Mesodermal cell (in vitro differentiated cells): ENCODE measurements around the gene FFAR3.
"Not testable (repeated sequence)": the region's sequence is repeated elsewhere in the genome, so short reads cannot be mapped to it uniquely, and the experiment has no call there.

ENCODE experiments used
- H3K27ac ChIP-seq: 2 replicates; pipeline ENCODE4 v1.7.0; 2013; ENCODE audit warnings: mild to moderate bottlenecking, low read depth, low read length, moderate library complexity; ENCODE audit not compliant: severe bottlenecking
- H3K36me3 ChIP-seq: 2 replicates; pipeline ENCODE4 v1.7.1; 2013; ENCODE audit warnings: mild to moderate bottlenecking, low read length, moderate library complexity; ENCODE audit not compliant: control insufficient read depth, insufficient read depth
- H3K4me1 ChIP-seq: one replicate; pipeline ENCODE4 v1.7.1; 2013; ENCODE audit warnings: mild to moderate bottlenecking, low read length; ENCODE audit not compliant: insufficient read depth, control insufficient read depth, poor library complexity, severe bottlenecking
- H3K4me3 ChIP-seq: 2 replicates; pipeline ENCODE4 v1.7.0; 2013; ENCODE audit warnings: low read length, control low read depth, mild to moderate bottlenecking; ENCODE audit not compliant: insufficient read depth, poor library complexity, severe bottlenecking; ENCODE audit errors: extremely low read depth
- H3K9me3 ChIP-seq: 2 replicates; pipeline ENCODE4 v1.7.1; 2013; ENCODE audit warnings: mild to moderate bottlenecking, low read length, moderate library complexity; ENCODE audit not compliant: control insufficient read depth
- WGBS, 2 experiments: methylation state at CpG; one replicate each; pipeline ENCODE4 v1.1.5; 2013; ENCODE audit warnings: missing lambda C conversion rate in 2 of 2; ENCODE audit not compliant: insufficient coverage in 2 of 2; 5-methylcytosine and 5-hydroxymethylcytosine counted together

Gene FFAR3

DNA sequence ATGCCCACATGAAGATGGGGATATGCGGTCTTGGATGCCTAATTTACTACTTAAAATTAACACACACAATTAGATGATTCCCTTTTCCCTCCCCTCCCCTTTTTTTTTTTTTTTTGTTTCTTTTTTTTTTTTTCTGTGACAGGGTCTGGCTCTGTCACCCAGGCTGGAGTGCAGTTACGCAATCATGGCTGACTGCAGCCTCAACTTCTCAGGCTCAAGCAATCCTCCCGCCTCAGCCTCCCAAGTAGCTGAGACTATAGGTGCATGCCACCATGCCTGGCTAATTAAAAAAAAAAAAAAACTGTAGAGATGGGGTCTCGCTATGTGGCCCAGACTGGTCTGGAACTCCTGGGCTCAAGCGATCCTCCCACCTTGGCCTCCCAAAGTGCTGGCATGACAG is 21.3 kb downstream of the FFAR3 start:
- 83 to 91% methylated on average over 3 to 4 of the region's 5 CpGs for WGBS, 2 experiments
- H3K9me3 ChIP-seq, result peaks cover 12% of the 10 kb centered on the region
- H3K4me3 ChIP-seq, H3K27ac ChIP-seq, H3K36me3 ChIP-seq, H3K4me1 ChIP-seq: not testable (repeated sequence)

DNA sequence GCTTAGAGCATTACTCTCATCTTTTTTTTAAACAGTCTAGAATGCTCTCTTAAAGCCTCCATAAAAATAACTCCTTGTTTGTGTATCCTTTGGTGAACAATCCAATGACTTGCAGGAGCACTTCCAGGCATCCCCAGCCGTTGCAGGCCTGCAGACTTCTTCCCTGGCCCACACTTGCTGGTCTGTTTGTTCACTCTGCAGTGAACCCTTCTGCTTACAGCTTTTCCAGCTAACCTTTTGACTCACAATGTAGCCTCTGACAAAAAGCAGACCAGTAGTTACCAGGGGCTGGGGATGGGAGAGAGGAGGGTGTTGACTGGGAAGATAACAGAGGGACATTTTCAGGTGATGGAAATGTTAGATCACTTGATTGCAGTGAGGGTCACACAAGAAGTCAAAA is 21.7 kb downstream of the FFAR3 start:
- Histone ChIP-seq H3K27ac (no peak overlapping the region), H3K9me3 (peaks cover 16% of the 10 kb centered on the region), H3K36me3 (no peaks in the 10 kb centered on the region), H3K4me3 (no peak overlapping the region), H3K4me1 (no peaks in the 10 kb centered on the region)
- WGBS, 2 experiments, result 55 to 78% methylated on average over 1 of the region's 1 CpG

DNA sequence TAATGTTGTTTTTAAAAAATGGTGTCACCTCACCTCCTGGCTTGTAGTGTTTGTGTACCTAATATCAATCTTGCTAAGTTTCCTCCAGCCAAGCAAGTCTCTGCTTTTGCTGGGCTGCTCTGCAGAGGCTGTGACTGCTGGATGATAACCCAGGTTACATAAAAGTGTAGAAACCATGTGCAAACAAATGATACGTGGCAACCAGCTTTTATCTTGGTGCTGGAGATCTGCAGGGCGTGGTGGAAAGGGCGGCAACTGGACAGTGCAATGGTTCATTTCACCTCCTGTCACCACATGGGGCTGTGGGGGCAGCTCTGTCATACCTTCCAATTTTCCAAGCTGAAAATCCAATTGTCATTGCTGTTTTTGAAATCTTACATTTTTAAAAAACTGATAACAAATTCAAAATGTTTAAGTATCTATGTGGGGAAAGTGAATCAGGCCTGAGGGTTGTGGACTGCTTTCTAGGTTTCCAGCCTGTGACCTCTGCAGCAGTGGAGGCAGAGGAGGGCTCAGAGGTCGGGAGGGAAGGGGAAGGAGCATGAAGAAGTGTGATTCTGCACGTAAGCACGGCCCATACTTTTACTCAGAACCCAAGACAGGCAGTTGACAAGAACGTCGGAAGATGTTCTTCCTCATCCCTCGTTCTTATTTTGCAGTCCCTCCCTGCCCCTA is 22.3 kb downstream of the FFAR3 start:
- no peak overlapping the region for H3K27ac ChIP-seq
- H3K9me3 ChIP-seq, result peaks cover 20% of the 10 kb centered on the region
- no peaks in the 10 kb centered on the region for H3K36me3 ChIP-seq
- H3K4me1 ChIP-seq, result no peaks in the 10 kb centered on the region
- H3K4me3 ChIP-seq, result no peak overlapping the region
- 80 to 81% methylated on average over 7 to 9 of the region's 9 CpGs for WGBS, 2 experiments

DNA sequence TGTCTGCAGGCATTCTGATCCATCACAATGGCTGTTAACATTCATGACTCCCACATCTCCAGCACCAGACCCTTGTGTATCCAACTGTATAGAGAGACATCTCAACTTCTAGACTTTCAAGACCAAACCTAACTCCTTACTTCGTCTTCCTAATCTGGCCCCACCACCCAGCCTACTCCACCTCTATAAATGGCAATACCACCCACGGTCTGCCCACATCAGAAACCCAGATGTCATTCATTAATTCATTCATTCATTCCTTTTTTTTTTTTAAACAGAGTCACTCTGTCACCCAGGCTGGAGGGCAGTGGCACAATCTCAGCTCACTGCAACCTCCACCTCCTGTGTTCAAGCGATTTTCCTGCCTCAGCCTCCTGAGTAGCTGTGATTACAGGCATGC is 23.1 kb downstream of the FFAR3 start:
- Histone ChIP-seq H3K4me1 (no peaks in the 10 kb centered on the region), H3K27ac (no peak overlapping the region), H3K9me3 (peaks cover 23% of the 10 kb centered on the region), H3K4me3 (no peak overlapping the region), H3K36me3 (no peaks in the 10 kb centered on the region)
- WGBS, 2 experiments, result 56 to 68% methylated on average over 2 to 3 of the region's 3 CpGs

DNA sequence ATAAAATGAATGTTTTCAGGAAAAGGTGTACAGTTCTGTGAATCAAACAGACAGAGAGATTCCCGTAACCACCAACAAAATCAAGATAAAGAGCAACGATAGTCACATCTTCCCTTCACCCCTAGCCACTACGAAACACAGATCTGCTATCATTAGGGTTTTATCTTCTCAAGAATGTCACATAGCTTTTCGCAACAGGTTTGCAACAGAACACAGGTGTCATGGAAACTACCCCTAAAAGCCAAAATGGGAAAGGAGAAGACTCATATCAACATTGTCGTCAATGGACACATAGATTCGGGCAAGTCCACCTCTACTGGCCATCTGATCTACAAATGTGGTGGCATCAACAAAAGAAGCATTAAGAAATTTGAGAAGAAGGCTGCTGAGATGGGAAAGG is 23.7 kb downstream of the FFAR3 start:
- Histone ChIP-seq H3K27ac (no peak overlapping the region), H3K36me3 (no peaks in the 10 kb centered on the region), H3K4me1 (no peaks in the 10 kb centered on the region), H3K4me3 (no peak overlapping the region), H3K9me3 (peaks cover 23% of the 10 kb centered on the region)
- WGBS, 2 experiments, result 92 to 100% methylated on average over 3 to 6 of the region's 6 CpGs

DNA sequence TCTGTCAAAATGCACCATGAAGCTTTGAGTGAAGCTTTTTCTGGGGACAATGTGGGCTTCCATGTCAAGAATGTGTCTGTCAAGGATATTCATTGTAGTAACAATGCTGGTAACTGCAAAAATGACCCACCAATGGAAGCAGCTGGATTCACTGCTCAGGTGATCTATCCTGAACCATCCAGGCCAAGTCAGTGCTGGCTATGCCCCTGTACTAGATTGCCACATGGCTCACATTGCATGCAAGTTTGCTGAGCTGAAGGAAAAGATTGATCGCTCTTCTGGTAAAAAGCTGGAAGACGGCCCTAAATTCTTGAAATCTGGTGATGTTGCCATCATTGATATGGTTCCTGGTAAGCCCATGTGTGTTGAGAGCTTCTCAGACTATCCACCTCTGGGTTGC is 25.3 kb downstream of the FFAR3 start:
- no peak overlapping the region for H3K4me3 ChIP-seq
- no peaks in the 10 kb centered on the region for H3K36me3 ChIP-seq
- peaks cover 35% of the 10 kb centered on the region for H3K9me3 ChIP-seq
- no peaks in the 10 kb centered on the region for H3K4me1 ChIP-seq
- H3K27ac ChIP-seq, result no peak overlapping the region
- 91% methylated on average over 2 of the region's 2 CpGs for WGBS, 2 experiments

DNA sequence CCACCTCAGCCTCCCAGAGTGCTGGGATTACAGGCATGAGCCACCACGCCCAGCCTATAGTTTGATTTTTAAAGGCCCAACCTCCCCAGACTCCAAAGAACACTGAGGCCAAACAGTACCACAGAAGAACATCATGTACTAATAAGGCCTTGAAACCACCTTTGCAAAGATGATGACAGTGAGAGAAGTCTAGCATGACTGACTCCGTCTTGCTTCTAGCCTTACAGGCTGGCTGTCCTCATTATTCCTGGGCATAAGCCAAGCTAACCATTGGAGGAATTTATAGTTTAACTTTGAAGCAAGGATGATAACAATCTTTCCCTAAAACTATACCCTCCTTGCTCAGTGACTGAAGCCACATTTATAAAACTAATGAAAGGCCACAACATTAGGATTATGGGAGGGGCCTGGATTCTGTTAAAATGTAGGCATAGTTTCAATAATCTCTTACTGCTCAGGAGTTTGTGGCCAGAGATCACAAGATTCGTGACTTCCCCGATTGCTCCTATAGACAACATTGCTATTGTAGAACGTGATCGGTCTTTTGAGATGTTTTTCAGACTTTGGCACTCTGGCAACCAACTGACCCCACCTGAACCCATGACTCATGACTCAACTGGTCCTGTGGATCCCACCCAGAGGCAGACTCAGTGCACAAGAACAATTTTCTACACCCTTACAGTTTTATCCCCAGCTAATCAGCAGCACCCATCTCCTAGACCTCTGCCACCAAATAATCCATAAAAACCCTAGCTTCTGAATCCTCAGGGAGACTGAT is 30.2 kb downstream of the FFAR3 start:
- no peak overlapping the region for H3K4me3 ChIP-seq
- no peak overlapping the region for H3K27ac ChIP-seq
- H3K36me3 ChIP-seq, result no peaks in the 10 kb centered on the region
- no peaks in the 10 kb centered on the region for H3K4me1 ChIP-seq
- WGBS, 2 experiments, result 94 to 100% methylated on average over 4 to 5 of the region's 6 CpGs
- H3K9me3 ChIP-seq, result peaks cover 39% of the 10 kb centered on the region

DNA sequence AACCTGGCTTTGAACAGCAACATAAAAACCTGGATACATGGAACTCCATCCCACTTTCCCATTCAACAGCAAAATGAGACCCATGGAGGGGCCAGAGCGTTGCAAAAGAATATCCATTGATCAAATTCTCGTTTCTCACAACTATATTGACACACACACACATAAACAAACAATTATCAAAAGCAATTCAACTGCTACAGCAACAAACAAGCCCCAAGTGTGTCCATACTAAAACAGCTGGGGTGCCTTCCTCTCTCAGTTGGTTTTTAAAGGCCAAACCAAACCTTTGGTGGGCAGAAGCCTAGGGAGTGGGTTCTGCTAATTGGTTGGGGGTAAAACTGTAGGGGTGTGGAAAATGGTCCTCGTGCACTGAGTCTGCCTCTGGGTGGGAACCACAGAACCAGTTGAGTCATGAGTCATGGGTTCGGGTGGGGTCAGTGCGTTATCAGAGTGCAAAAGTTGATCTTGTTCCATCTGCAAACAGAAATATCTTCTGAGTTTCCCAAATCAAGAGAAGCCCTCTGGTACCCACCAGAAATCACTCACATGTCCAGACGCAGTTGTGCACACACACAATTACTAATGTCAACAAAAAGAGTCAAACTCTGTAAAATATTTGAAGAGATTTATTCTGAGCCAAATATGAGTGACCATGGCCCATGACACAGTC is 31.1 kb downstream of the FFAR3 start:
- Histone ChIP-seq H3K4me3 (no peak overlapping the region), H3K4me1 (no peaks in the 10 kb centered on the region), H3K36me3 (no peaks in the 10 kb centered on the region), H3K9me3 (peaks cover 33% of the 10 kb centered on the region), H3K27ac (no peak overlapping the region)
- WGBS, 2 experiments, result 81 to 96% methylated on average over 4 to 5 of the region's 6 CpGs

DNA sequence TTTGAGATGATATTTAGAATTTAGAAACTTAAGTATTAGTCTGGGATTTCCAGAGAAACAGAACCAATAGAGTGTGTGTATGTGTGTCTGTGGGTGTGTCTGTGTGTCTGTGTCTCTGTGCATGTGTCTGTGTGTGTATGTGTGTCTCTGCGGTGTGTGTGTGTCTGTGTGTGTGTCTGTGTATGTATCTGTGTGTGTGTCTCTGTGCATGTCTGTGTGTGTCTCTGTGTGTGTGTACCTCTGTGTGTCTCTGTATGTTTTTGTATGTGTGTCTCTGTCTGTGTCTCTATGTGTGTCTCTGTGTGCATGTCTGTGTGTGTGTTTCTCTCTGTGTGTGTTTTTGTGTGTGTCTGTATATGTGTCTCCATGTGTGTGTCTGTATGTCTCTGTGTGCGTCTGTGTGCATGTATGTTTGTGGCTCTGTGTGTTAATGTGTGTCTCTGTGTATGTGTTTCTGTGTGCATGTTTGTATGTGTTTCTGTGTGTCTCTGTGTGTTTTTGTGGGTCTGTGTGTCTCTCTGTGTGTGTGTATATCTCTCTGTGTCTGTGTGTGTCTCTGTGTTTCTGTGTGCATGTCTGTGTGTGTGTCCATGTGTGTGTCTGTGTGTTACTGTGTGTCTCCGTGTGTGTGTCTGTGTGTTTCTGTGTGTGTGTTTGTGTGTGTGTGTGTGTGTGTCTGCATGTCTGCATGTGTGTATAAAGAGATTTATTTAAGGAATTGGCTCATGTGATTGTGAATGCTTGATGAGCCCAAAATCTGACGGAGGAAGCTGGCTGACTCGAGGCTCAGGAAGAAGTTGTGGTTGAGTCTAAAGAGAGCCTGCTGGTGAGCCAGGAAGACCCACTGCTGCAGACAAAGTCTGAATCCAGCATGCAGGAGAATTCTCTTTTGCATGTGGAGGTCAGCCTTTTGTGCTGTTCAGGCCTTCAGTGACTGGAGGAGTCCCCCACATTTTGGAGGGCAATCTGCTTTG is 34.8 kb downstream of the FFAR3 start:
- H3K4me3 ChIP-seq, result no peak overlapping the region
- WGBS, 2 experiments, result 80 to 84% methylated on average over 5 of the region's 5 CpGs
- no peaks in the 10 kb centered on the region for H3K36me3 ChIP-seq
- H3K9me3 ChIP-seq, result peaks cover 15% of the 10 kb centered on the region
- no peaks in the 10 kb centered on the region for H3K4me1 ChIP-seq
- H3K27ac ChIP-seq, result no peak overlapping the region
